Activated T-helper 1 cell treated with anti-CD3 and anti-CD28 coated beads, Interleukin-12 subunit alpha, Interleukin-12 subunit beta, Interleukin-2, Interleukin-4 antibody, amounts not matched to agents 30 ng/mL and 10 ng/mL and 1 ng/mL, durations not matched to agents 14 hours and 24 hours and 36 hours (primary cell): ENCODE data around the gene SLCO3A1. TPM values are rescaled to one million over a fixed set of nuclear protein-coding genes. Genes with fewer than 3 reads are reported as not detected.

ENCODE experiments used
- DNase-seq: peaks from one replicate; pipeline ENCODE4 v3.0.0; 2021; ENCODE audit warnings: low spot score
- H3K27ac Mint-ChIP-seq: one replicate; pipeline ENCODE4 v1.8.0; 2021; ENCODE audit warnings: mild to moderate bottlenecking, mixed read lengths
- H3K27me3 Mint-ChIP-seq: one replicate; pipeline ENCODE4 v1.8.0; 2022; ENCODE audit warnings: mild to moderate bottlenecking, moderate library complexity, mixed read lengths; ENCODE audit not compliant: insufficient read depth
- H3K36me3 Mint-ChIP-seq: one replicate; pipeline ENCODE4 v1.8.0; 2021; ENCODE audit warnings: low read depth, mixed read lengths
- H3K4me1 Mint-ChIP-seq: one replicate; pipeline ENCODE4 v1.8.0; 2021; ENCODE audit warnings: low read depth, mixed read lengths
- H3K4me3 Mint-ChIP-seq: one replicate; pipeline ENCODE4 v1.8.0; 2021; ENCODE audit warnings: mild to moderate bottlenecking, moderate library complexity, mixed read lengths
- H3K9me3 Mint-ChIP-seq: one replicate; pipeline ENCODE4 v1.8.0; 2021; ENCODE audit warnings: mixed read lengths
- intact Hi-C: fragments of 100-400 bp; cut with micrococcal nuclease; formaldehyde crosslinking; loops from one replicate; pipeline ENCODE4 v1.15.1; 2024
- total RNA-seq: library from RNA; stranded (reverse); gene quantifications from 2 replicates; pipeline ENCODE4 v1.2.3, GENCODE V29; 2022

Gene SLCO3A1
- total RNA-seq, 1 donor from 2014 or later = 20.0 TPM

- no peak for DNase-seq
- peaks cover 4% of the 10 kb centered on the region for H3K36me3 Mint-ChIP-seq
- no peak overlapping the region for H3K4me3 Mint-ChIP-seq
- no peaks in the 10 kb centered on the region for H3K9me3 Mint-ChIP-seq
- H3K27me3 Mint-ChIP-seq = no peaks in the 10 kb centered on the region
- H3K4me1 Mint-ChIP-seq = peaks cover 33% of the 10 kb centered on the region
- intact Hi-C loops = no loop called here
- H3K27ac Mint-ChIP-seq = no peak overlapping the region
These were observed 304.3 kb downstream of the SLCO3A1 start for GRCh38 chr15:92157666-92158298.

- H3K9me3 Mint-ChIP-seq = no peaks in the 10 kb centered on the region
- peaks cover 4% of the 10 kb centered on the region for H3K36me3 Mint-ChIP-seq
- intact Hi-C loops = no loop called here
- H3K4me1 Mint-ChIP-seq = peaks cover 33% of the 10 kb centered on the region
- no peak overlapping the region for H3K27ac Mint-ChIP-seq
- H3K4me3 Mint-ChIP-seq = no peak overlapping the region
- H3K27me3 Mint-ChIP-seq = no peaks in the 10 kb centered on the region
- peak; percentile 23 for DNase-seq
These were observed 304.9 kb downstream of the SLCO3A1 start for GRCh38 chr15:92158426-92158825.

DNA sequence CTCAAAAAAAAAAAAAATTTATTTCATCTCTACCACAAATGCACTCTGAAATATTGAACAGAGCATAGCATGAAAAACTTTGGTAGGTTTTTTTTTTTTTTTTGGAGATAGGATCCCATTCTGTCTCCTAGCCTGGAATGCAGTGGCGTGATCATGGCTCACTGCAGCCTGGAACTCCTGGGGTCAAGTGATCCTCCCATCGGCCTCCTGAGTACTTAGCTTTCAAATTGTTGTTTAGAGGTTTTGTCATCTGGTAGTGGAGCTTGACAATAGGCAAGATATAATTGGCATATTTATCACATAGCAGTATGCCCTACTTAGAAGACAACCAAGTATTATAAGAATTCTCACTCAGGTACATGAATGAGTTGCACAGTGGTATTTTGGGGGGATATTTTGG, 306.0 kb downstream of the SLCO3A1 start:
- no peak overlapping the region for H3K27ac Mint-ChIP-seq
- no peaks in the 10 kb centered on the region for H3K9me3 Mint-ChIP-seq
- no peaks in the 10 kb centered on the region for H3K27me3 Mint-ChIP-seq
- peaks cover 4% of the 10 kb centered on the region for H3K36me3 Mint-ChIP-seq
- H3K4me3 Mint-ChIP-seq = no peak overlapping the region
- peaks cover 33% of the 10 kb centered on the region for H3K4me1 Mint-ChIP-seq
- intact Hi-C loops = no loop called here
- DNase-seq = no peak

- intact Hi-C loops = no loop called here
- peaks cover 4% of the 10 kb centered on the region for H3K36me3 Mint-ChIP-seq
- no peak overlapping the region for H3K27ac Mint-ChIP-seq
- H3K4me1 Mint-ChIP-seq = peaks cover 33% of the 10 kb centered on the region
- H3K4me3 Mint-ChIP-seq = no peak overlapping the region
- DNase-seq = no peak
- H3K9me3 Mint-ChIP-seq = no peaks in the 10 kb centered on the region
- no peaks in the 10 kb centered on the region for H3K27me3 Mint-ChIP-seq
These were observed 306.7 kb downstream of the SLCO3A1 start for GRCh38 chr15:92159906-92160841.

GRCh38 chr15:92161039-92161670, 307.6 kb downstream of the SLCO3A1 start:
- H3K36me3 Mint-ChIP-seq = peaks cover 4% of the 10 kb centered on the region
- intact Hi-C loops = no loop called here
- H3K27me3 Mint-ChIP-seq = no peaks in the 10 kb centered on the region
- H3K9me3 Mint-ChIP-seq = no peaks in the 10 kb centered on the region
- no peak for DNase-seq
- peaks cover 33% of the 10 kb centered on the region for H3K4me1 Mint-ChIP-seq
- no peak overlapping the region for H3K27ac Mint-ChIP-seq
- no peak overlapping the region for H3K4me3 Mint-ChIP-seq

- Mint-ChIP-seq H3K4me1 (peaks cover 32% of the 10 kb centered on the region), H3K27me3 (no peaks in the 10 kb centered on the region), H3K9me3 (no peaks in the 10 kb centered on the region), H3K27ac (no peak overlapping the region), H3K36me3 (peaks cover 5% of the 10 kb centered on the region), H3K4me3 (no peak overlapping the region)
- DNase-seq = no peak
- intact Hi-C loops = no loop called here
These were observed 309.1 kb downstream of the SLCO3A1 start for GRCh38 chr15:92162657-92163056.

DNA sequence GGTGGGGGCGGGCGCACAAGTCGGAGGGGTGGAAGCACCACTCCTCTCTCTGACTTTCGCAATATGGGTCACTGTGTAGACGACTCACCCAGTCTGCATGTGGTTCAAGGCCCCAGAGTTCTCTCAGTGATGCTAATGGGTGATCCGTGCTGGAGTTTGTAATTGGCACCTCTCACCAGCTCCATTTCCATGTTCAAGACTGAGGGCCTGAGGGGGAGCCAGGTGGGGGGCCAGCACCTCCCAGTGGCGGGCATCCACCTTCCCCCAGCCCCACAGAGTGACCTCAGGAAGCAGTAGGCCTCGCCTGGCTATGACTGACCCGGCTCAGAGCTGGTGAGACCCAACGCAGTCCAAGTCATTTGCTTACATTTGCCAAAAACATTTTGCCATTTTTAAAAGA, 310.1 kb downstream of the SLCO3A1 start:
- H3K27me3 Mint-ChIP-seq = no peaks in the 10 kb centered on the region
- no peak for DNase-seq
- H3K27ac Mint-ChIP-seq = no peak overlapping the region
- intact Hi-C loops = no loop called here
- no peaks in the 10 kb centered on the region for H3K9me3 Mint-ChIP-seq
- peaks cover 5% of the 10 kb centered on the region for H3K36me3 Mint-ChIP-seq
- H3K4me3 Mint-ChIP-seq = no peak overlapping the region
- H3K4me1 Mint-ChIP-seq = peaks cover 22% of the 10 kb centered on the region

GRCh38 chr15:92164327-92165000, 311.0 kb downstream of the SLCO3A1 start:
- no peaks in the 10 kb centered on the region for H3K27me3 Mint-ChIP-seq
- intact Hi-C loops = no loop called here
- H3K27ac Mint-ChIP-seq = no peak overlapping the region
- no peaks in the 10 kb centered on the region for H3K9me3 Mint-ChIP-seq
- no peak overlapping the region for H3K4me3 Mint-ChIP-seq
- peaks cover 19% of the 10 kb centered on the region for H3K4me1 Mint-ChIP-seq
- peaks cover 5% of the 10 kb centered on the region for H3K36me3 Mint-ChIP-seq
- DNase-seq = no peak

DNA sequence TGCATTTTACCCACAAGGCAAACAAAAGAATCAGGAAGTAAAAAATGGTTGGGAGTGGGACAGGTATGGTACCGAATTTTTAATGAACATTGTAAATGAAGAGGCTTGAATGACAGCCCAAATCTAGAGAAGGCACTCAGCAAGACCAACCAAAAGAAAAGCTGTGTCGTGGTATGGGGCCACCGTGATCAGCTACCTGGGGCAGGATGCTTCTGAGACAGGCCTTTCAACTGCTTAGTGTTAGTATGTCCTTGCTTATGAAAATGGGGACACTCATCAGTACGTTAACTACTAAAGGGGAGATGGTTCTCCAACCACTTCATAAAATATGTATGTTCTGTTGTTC, 311.5 kb downstream of the SLCO3A1 start:
- Mint-ChIP-seq H3K27me3 (no peaks in the 10 kb centered on the region), H3K4me3 (no peak overlapping the region), H3K27ac (no peak overlapping the region), H3K36me3 (peaks cover 5% of the 10 kb centered on the region), H3K4me1 (peaks cover 14% of the 10 kb centered on the region), H3K9me3 (no peaks in the 10 kb centered on the region)
- DNase-seq = no peak
- intact Hi-C loops = no loop called here

DNA sequence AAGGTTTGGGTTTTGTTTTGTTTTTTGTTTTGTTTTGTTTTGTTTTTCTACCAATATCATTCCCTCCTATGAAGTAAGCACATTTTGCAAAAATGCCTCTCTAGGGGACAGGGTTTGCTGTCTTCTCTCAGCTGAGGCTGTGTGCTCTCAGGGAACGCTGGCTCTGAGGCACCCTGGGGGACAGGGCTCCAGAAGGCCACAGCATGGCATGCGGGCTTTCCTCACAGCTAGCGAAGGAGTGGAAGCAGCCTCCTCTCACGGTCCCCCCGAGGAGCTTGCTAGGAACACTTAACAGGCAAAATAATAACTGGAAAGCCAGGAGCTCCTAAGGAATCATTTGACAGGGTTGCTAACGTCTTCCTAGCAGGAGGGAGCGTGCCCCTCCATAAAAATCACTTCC, 312.5 kb downstream of the SLCO3A1 start:
- no peak overlapping the region for H3K4me3 Mint-ChIP-seq
- intact Hi-C loops = no loop called here
- peaks cover 5% of the 10 kb centered on the region for H3K36me3 Mint-ChIP-seq
- H3K4me1 Mint-ChIP-seq = peaks cover 5% of the 10 kb centered on the region
- H3K9me3 Mint-ChIP-seq = no peaks in the 10 kb centered on the region
- no peak overlapping the region for H3K27ac Mint-ChIP-seq
- no peak for DNase-seq
- H3K27me3 Mint-ChIP-seq = no peaks in the 10 kb centered on the region

GRCh38 chr15:92166751-92167405, 313.4 kb downstream of the SLCO3A1 start:
- Mint-ChIP-seq H3K27ac (no peak overlapping the region), H3K36me3 (peaks cover 3% of the 10 kb centered on the region)
- intact Hi-C loops = no loop called here

GRCh38 chr15:92167451-92167850, 313.9 kb downstream of the SLCO3A1 start:
- no peaks in the 10 kb centered on the region for H3K9me3 Mint-ChIP-seq
- intact Hi-C loops = no loop called here

More at GRCh38 chr15:92166751-92167405, 313.4 kb downstream of the SLCO3A1 start:
- Mint-ChIP-seq H3K4me1 (no peaks in the 10 kb centered on the region), H3K27me3 (no peaks in the 10 kb centered on the region), H3K9me3 (no peaks in the 10 kb centered on the region), H3K4me3 (no peak overlapping the region)
- DNase-seq = no peak

More at GRCh38 chr15:92167451-92167850, 313.9 kb downstream of the SLCO3A1 start:
- DNase-seq = no peak
- no peaks in the 10 kb centered on the region for H3K27me3 Mint-ChIP-seq
- H3K4me1 Mint-ChIP-seq = no peaks in the 10 kb centered on the region
- H3K36me3 Mint-ChIP-seq = peaks cover 3% of the 10 kb centered on the region
- H3K27ac Mint-ChIP-seq = no peak overlapping the region
- no peak overlapping the region for H3K4me3 Mint-ChIP-seq
